Panc1 (cell line): Measurements from ENCODE around the gene LIMK2. TPM values are rescaled to one million over a fixed set of nuclear protein-coding genes. Genes with fewer than 3 reads are reported as not detected.

Experiments
- ATAC-seq: fragments of 200-7000 bp; cut with Tn5 transposase; 2 replicates; pipeline ENCODE4 v1.9.1; 2020; ENCODE audit warnings: mild to moderate bottlenecking, moderate library complexity
- BruUV-seq: library from RNA; stranded (reverse); fragments of 400-500 nt; replicated peaks from 2 replicates; lab custom pipeline; 2021; lab: Mats Ljungman, UMichigan
- CTCF ChIA-PET: fragments of 300-600 bp; sonication (Branson Sonifier 250); formaldehyde crosslinking; loops from one replicate; lab custom pipeline; 2022; ENCODE audit warnings: antibody characterized with exemption; lab: Charles Lee
- POLR2A ChIA-PET: fragments of 300-600 bp; sonication (Branson Sonifier 250); formaldehyde crosslinking; loops from one replicate; lab custom pipeline; 2022; ENCODE audit warnings: antibody characterized with exemption; lab: Charles Lee
- DNase-seq: peaks from one replicate; pipeline ENCODE4 v3.0.0-alpha.2; 2010; ENCODE audit warnings: low read depth, low spot score
- H3K27ac ChIP-seq: 2 replicates; pipeline ENCODE4 v1.5.1; 2011; ENCODE audit warnings: mild to moderate bottlenecking, low read length, inconsistent platforms
- H3K27me3 ChIP-seq: fragments of 200-500 bp; sonication (Bioruptor generic); 2 replicates; pipeline ENCODE4 v1.6.0; 2014; ENCODE audit warnings: low read length, inconsistent platforms; ENCODE audit not compliant: control insufficient read depth, insufficient read depth
- H3K36me3 ChIP-seq: fragments of 200-500 bp; sonication (Bioruptor generic); 2 replicates; pipeline ENCODE4 v1.5.1; 2014; ENCODE audit warnings: inconsistent platforms, mild to moderate bottlenecking, low read length, moderate library complexity; ENCODE audit not compliant: control insufficient read depth, insufficient read depth
- H3K4me1 ChIP-seq: 2 replicates; pipeline ENCODE4 v1.5.1; 2011; ENCODE audit warnings: inconsistent platforms, mild to moderate bottlenecking, low read length, moderate library complexity; ENCODE audit not compliant: control insufficient read depth, insufficient read depth
- H3K4me3 ChIP-seq, 2 experiments: 2 replicates each; pipeline ENCODE4 v1.5.1; 2011 to 2012; ENCODE audit warnings: low read depth in 2 of 2, low read length in 2 of 2, mild to moderate bottlenecking in 2 of 2, inconsistent platforms in 1 of 2, moderate library complexity in 1 of 2
- H3K9me3 ChIP-seq: fragments of 200-500 bp; sonication (Bioruptor generic); 2 replicates; pipeline ENCODE4 v1.5.1; 2014; ENCODE audit warnings: low read depth, mild to moderate bottlenecking, inconsistent platforms, low read length, moderate library complexity; ENCODE audit not compliant: control insufficient read depth, insufficient read depth
- CTCF ChIP-seq: fragments of 450-650 bp; IDR thresholded peaks from 2 replicates; pipeline ENCODE4 v1.5.1; 2017; ENCODE audit warnings: mild to moderate bottlenecking
- POLR2AphosphoS5 ChIP-seq: IDR thresholded peaks from 2 replicates; pipeline ENCODE4 v1.6.1; 2012; ENCODE audit warnings: mild to moderate bottlenecking, low read depth, low read length, moderate library complexity
- REST ChIP-seq, 2 experiments: IDR thresholded peaks; 2 replicates each; pipeline ENCODE4 v1.6.1; 2011 to 2012; ENCODE audit warnings: low read depth in 2 of 2, control low read depth in 1 of 2, low read length in 1 of 2, mild to moderate bottlenecking in 1 of 2, moderate library complexity in 1 of 2; ENCODE audit not compliant: insufficient read depth in 1 of 2
- SIN3A ChIP-seq: IDR thresholded peaks from 2 replicates; pipeline ENCODE4 v1.6.1; 2012; ENCODE audit warnings: low read depth, mild to moderate bottlenecking, low read length, moderate library complexity, borderline replicate concordance; ENCODE audit not compliant: insufficient read depth
- TCF7L2 ChIP-seq: IDR thresholded peaks from 2 replicates; pipeline ENCODE4 v1.6.1; 2011; ENCODE audit warnings: mild to moderate bottlenecking, low read depth, low read length, inconsistent platforms
- in situ Hi-C: cut with HindIII; loops from 2 replicates; pipeline ENCODE4 v1.10.0; 2016; ENCODE audit warnings: low sequenced_read_pairs, low pct_unique_long_range_greater_than_20kb
- intact Hi-C: fragments of 100-400 bp; cut with micrococcal nuclease; formaldehyde crosslinking; loops from one replicate; pipeline ENCODE4 v1.10.0; 2022; ENCODE audit not compliant: unreplicated experiment
- total RNA-seq: library from RNA; stranded (reverse); gene quantifications from one replicate; pipeline ENCODE4 v1.2.1, GENCODE V29; 2021; ENCODE audit not compliant: unreplicated experiment

The LIMK2 gene
- total RNA-seq, 1 experiment from 2014 or later, result 12.6 TPM

DNA sequence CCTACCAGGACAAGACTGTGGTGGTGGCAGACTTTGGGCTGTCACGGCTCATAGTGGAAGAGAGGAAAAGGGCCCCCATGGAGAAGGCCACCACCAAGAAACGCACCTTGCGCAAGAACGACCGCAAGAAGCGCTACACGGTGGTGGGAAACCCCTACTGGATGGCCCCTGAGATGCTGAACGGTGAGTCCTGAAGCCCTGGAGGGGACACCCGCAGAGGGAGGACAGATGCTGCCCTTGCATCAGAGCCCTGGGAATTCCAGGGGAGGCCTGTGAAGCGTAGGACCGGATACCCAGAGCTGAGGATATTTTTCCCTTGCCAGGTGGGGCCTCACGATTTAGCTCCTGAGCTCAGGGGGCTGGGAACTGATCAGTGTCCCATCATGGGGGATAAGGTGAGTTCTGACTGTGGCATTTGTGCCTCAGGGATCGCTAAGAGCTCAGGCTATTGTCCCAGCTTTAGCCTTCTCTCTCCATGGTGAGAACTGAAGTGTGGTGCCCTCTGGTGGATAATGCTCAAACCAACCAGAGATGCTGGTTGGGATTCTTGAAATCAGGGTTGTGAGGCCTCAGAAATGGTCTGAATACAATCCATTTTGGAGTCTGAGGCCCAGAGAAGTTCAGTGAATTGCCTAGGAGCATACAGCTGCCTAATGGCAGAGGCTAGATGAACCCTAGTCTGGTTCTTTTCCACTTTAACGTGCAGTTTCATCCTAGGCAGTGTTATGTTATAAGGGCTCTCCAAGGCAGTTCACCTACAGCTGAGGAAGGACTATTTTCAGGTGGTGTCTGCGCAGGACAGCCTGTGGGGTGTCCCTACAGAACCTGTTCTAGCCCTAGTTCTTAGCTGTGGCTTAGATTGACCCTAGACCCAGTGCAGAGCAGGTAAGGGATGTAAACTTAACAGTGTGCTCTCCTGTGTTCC is 60.7 kb downstream of the LIMK2 start:
- TF ChIP-seq POLR2AphosphoS5, result no peak
- peak; percentile 81 for TF ChIP-seq CTCF
- ChIA-PET CTCF (interaction anchor here (0.5 to 1.5 kb wide), 9 partner anchors 18 to 165 kb away, joined by 3 to 11 read pairs (median 6); partner anchors contain the start of genes PIK3IP1 and SELENOM), POLR2A (interaction anchor here (0.7 kb wide), 1 partner anchor 60 kb away, joined by 3 read pairs; no protein-coding TSS in a partner anchor)
- Histone ChIP-seq H3K36me3 (no peaks in the 10 kb centered on the region), H3K27ac (no peak overlapping the region; the same call in 1 of the 2 replicates), H3K9me3 (no peaks in the 10 kb centered on the region), H3K27me3 (no peaks in the 10 kb centered on the region), H3K4me1 (no peaks in the 10 kb centered on the region), H3K4me3 (no peak overlapping the region)
- intact Hi-C loops, result no loop called here
- in situ Hi-C loops, result no loop called here
- no TSS peak for BruUV-seq
- DNase-seq (no peak), ATAC-seq (peak; percentile 92)

- ChIA-PET POLR2A (no interaction called here), CTCF (no interaction called here)
- TF ChIP-seq REST (IDR thresholded peaks at IDR 0.05; ENCODE audit: insufficient read depth in 1 of 2, low read depth in 2 of 2, low read length in 1 of 2) (no peak), TCF7L2 (no peak), CTCF (no peak), SIN3A (no peak), POLR2AphosphoS5 (no peak)
- H3K9me3 ChIP-seq, result no peaks in the 10 kb centered on the region
- no peak overlapping the region for H3K27ac ChIP-seq
- H3K4me1 ChIP-seq, result no peaks in the 10 kb centered on the region
- no TSS peak for BruUV-seq
- ATAC-seq (no peak), DNase-seq (no peak)
- H3K27me3 ChIP-seq, result no peaks in the 10 kb centered on the region
- intact Hi-C loops, result no loop called here
- no peaks in the 10 kb centered on the region for H3K36me3 ChIP-seq
- no peak overlapping the region for H3K4me3 ChIP-seq
- in situ Hi-C loops, result no loop called here
Measured at GRCh38 chr22:31274017-31274416, 61.9 kb downstream of the LIMK2 start.
